Ovary (tissue), 3 donors: Measurements from ENCODE around the gene PLEKHO2.

Experiments used
- EP300 ChIP-seq: sonication (generic); formaldehyde crosslinking; IDR thresholded peaks from one replicate; pipeline ENCODE4 v1.6.1; 2017; ENCODE audit warnings: antibody characterized with exemption
- POLR2A ChIP-seq: fragments of 450-650 bp; IDR thresholded peaks from one replicate; pipeline ENCODE4 v1.6.1; 2017; ENCODE audit warnings: antibody characterized with exemption, mild to moderate bottlenecking, moderate library complexity
- TF ChIP-seq, protein P1 (sequence below), 3 donors: fragments of 450-650 bp in 2 of 3; fragments of 200-600 bp in 1 of 3; IDR thresholded peaks; one replicate each; pipeline versions ENCODE4 v1.5.1 to v1.8.0; 2016 to 2022; ENCODE audit warnings: antibody characterized with exemption in 3 of 3, mild to moderate bottlenecking in 1 of 3
- donor health status: DM: no; HTN: no; CAD: no.

- TF ChIP-seq, protein P1, sequence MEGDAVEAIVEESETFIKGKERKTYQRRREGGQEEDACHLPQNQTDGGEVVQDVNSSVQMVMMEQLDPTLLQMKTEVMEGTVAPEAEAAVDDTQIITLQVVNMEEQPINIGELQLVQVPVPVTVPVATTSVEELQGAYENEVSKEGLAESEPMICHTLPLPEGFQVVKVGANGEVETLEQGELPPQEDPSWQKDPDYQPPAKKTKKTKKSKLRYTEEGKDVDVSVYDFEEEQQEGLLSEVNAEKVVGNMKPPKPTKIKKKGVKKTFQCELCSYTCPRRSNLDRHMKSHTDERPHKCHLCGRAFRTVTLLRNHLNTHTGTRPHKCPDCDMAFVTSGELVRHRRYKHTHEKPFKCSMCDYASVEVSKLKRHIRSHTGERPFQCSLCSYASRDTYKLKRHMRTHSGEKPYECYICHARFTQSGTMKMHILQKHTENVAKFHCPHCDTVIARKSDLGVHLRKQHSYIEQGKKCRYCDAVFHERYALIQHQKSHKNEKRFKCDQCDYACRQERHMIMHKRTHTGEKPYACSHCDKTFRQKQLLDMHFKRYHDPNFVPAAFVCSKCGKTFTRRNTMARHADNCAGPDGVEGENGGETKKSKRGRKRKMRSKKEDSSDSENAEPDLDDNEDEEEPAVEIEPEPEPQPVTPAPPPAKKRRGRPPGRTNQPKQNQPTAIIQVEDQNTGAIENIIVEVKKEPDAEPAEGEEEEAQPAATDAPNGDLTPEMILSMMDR (IDR thresholded peaks at IDR 0.05) = peak in 2 of 3 donors; percentile 45 to 73
- TF ChIP-seq POLR2A (no peak), EP300 (no peak)
Observed at GRCh38 chr15:64905119-64905831, 63.6 kb downstream of the PLEKHO2 start.
